Measurements from ENCODE around the gene CHCT1.

GRCh38 chr17:60457148-60457547 lies 34.9 kb downstream of the CHCT1 start:
- TF ChIP-seq CTCF (IDR thresholded peaks at IDR 0.05) (no peak), POLR2A (IDR thresholded peaks at IDR 0.05) (no peak)
